ENCODE results near the gene IRX5. TPM values are rescaled to one million over a fixed set of nuclear protein-coding genes. Genes with fewer than 3 reads are reported as not detected.

Gene IRX5
- polyA plus RNA-seq, 3 donors = 0.15 TPM; not detected in 2

- Histone ChIP-seq H3K36me3 (replicated peaks in 1 of 2; ENCODE audit: control insufficient read depth in 1 of 2, insufficient read depth in 2 of 2, low read length in 2 of 2) (no peaks in the 10 kb centered on the region), H3K79me2 (ENCODE audit: insufficient read depth, low read length) (no peaks in the 10 kb centered on the region), H3K27me3 (ENCODE audit: control insufficient read depth in 2 of 2, insufficient read depth in 2 of 2, low read length in 2 of 2) (peaks cover 61 to 82% of the 10 kb centered on the region in 2 donors), H2AFZ (ENCODE audit: insufficient read depth, low read depth, low read length, poor library complexity, severe bottlenecking) (peak overlapping the region; percentile 38), H3K9ac (ENCODE audit: insufficient read depth, low read length, poor library complexity, severe bottlenecking) (no peak overlapping the region), H3K4me2 (replicated peaks; ENCODE audit: extremely low read depth, low read length, poor library complexity, severe bottlenecking) (peak overlapping the region; percentile 90), H3K9me3 (replicated peaks in 1 of 2; ENCODE audit: control insufficient read depth in 1 of 2, insufficient read depth in 1 of 2, low read length in 2 of 2) (peaks cover 14 to 18% of the 10 kb centered on the region in 2 donors), H3K4me3 (replicated peaks in 1 of 3; ENCODE audit: low read depth in 2 of 3, low read length in 3 of 3) (peak overlapping the region in 1 of 3 experiments; percentile 64), H4K20me1 (ENCODE audit: insufficient read depth, low read length) (no peaks in the 10 kb centered on the region), H3K27ac (ENCODE audit: low read depth in 1 of 2, low read length in 2 of 2) (no peak overlapping the region), H3K4me1 (ENCODE audit: control insufficient read depth in 1 of 2, insufficient read depth in 2 of 2, low read length in 2 of 2) (peaks cover 32 to 42% of the 10 kb centered on the region in 2 donors)
- Mint-ChIP-seq H3K36me3 (peaks cover 18 to 21% of the 10 kb centered on the region in 2 donors), H3K27me3 (ENCODE audit: low read depth in 3 of 3) (peaks cover 63 to 72% (median 65%) of the 10 kb centered on the region in 3 donors), H3K27ac (no peak overlapping the region), H3K4me3 (peak overlapping the region; percentile 82 to 92), H3K4me1 (peaks cover 32% of the 10 kb centered on the region), H3K9me3 (peaks cover 3 to 34% (median 22%) of the 10 kb centered on the region in 7 donors)
- TF ChIP-seq, protein P1, sequence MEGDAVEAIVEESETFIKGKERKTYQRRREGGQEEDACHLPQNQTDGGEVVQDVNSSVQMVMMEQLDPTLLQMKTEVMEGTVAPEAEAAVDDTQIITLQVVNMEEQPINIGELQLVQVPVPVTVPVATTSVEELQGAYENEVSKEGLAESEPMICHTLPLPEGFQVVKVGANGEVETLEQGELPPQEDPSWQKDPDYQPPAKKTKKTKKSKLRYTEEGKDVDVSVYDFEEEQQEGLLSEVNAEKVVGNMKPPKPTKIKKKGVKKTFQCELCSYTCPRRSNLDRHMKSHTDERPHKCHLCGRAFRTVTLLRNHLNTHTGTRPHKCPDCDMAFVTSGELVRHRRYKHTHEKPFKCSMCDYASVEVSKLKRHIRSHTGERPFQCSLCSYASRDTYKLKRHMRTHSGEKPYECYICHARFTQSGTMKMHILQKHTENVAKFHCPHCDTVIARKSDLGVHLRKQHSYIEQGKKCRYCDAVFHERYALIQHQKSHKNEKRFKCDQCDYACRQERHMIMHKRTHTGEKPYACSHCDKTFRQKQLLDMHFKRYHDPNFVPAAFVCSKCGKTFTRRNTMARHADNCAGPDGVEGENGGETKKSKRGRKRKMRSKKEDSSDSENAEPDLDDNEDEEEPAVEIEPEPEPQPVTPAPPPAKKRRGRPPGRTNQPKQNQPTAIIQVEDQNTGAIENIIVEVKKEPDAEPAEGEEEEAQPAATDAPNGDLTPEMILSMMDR (IDR thresholded peaks at IDR 0.05) = no peak
- WGBS (ENCODE audit: insufficient coverage) = 37% methylated on average over 2 of the region's 13 CpGs
- intact Hi-C loops (cut with micrococcal nuclease) = no loop called here
- no peak for DNase-seq
Observed at GRCh38 chr16:54927125-54928015, 3.3 kb upstream of the IRX5 start.

- Mint-ChIP-seq H3K27me3 (ENCODE audit: low read depth in 3 of 3) (peaks cover 66 to 75% (median 70%) of the 10 kb centered on the region in 3 donors), H3K27ac (no peak overlapping the region), H3K4me1 (peaks cover 36% of the 10 kb centered on the region), H3K4me3 (peak overlapping the region; percentile 82 to 92), H3K9me3 (peaks cover 6 to 38% (median 26%) of the 10 kb centered on the region in 7 donors), H3K36me3 (peaks cover 21 to 25% of the 10 kb centered on the region in 2 donors)
- no peak for DNase-seq
- no peak overlapping the region for H3K27ac ChIP-seq (ENCODE audit: low read depth in 1 of 2, low read length in 2 of 2)
- H3K36me3 ChIP-seq (replicated peaks in 1 of 2; ENCODE audit: control insufficient read depth in 1 of 2, insufficient read depth in 2 of 2, low read length in 2 of 2) = no peaks in the 10 kb centered on the region
- TF ChIP-seq, protein P1 (IDR thresholded peaks at IDR 0.05) = no peak
- peak overlapping the region in 1 of 3 experiments; percentile 64 for H3K4me3 ChIP-seq (replicated peaks in 1 of 3; ENCODE audit: low read depth in 2 of 3, low read length in 3 of 3)
- no peak overlapping the region for H3K9ac ChIP-seq (ENCODE audit: insufficient read depth, low read length, poor library complexity, severe bottlenecking)
- WGBS (ENCODE audit: insufficient coverage) = 3% methylated on average over 7 of the region's 13 CpGs
- H3K27me3 ChIP-seq (ENCODE audit: control insufficient read depth in 2 of 2, insufficient read depth in 2 of 2, low read length in 2 of 2) = peaks cover 60 to 84% of the 10 kb centered on the region in 2 donors
- H3K9me3 ChIP-seq (replicated peaks in 1 of 2; ENCODE audit: control insufficient read depth in 1 of 2, insufficient read depth in 1 of 2, low read length in 2 of 2) = peaks cover 15 to 21% of the 10 kb centered on the region in 2 donors
- H3K79me2 ChIP-seq (ENCODE audit: insufficient read depth, low read length) = no peaks in the 10 kb centered on the region
- H2AFZ ChIP-seq (ENCODE audit: insufficient read depth, low read depth, low read length, poor library complexity, severe bottlenecking) = peak overlapping the region; percentile 38
- H3K4me1 ChIP-seq (ENCODE audit: control insufficient read depth in 1 of 2, insufficient read depth in 2 of 2, low read length in 2 of 2) = peaks cover 32 to 42% of the 10 kb centered on the region in 2 donors
- no peaks in the 10 kb centered on the region for H4K20me1 ChIP-seq (ENCODE audit: insufficient read depth, low read length)
- intact Hi-C loops (cut with micrococcal nuclease) = no loop called here
- peak overlapping the region; percentile 90 for H3K4me2 ChIP-seq (replicated peaks; ENCODE audit: extremely low read depth, low read length, poor library complexity, severe bottlenecking)
Observed at GRCh38 chr16:54928016-54928356, 2.7 kb upstream of the IRX5 start.
